Activated CD8-positive, alpha-beta memory T cell treated with anti-CD3 and anti-CD28 coated beads for 1 hour (primary cell): ENCODE data around the gene SERPINB6.
"Not testable (repeated sequence)": the region's sequence is repeated elsewhere in the genome, so short reads cannot be mapped to it uniquely, and the experiment has no call there.

Experiments
- DNase-seq, 2 donors: peaks; one replicate each; pipeline ENCODE4 v3.0.0-alpha.2; 2020; ENCODE audit warnings: low read depth in 1 of 2; ENCODE audit errors: extremely low read depth in 1 of 2

Gene SERPINB6

DNA sequence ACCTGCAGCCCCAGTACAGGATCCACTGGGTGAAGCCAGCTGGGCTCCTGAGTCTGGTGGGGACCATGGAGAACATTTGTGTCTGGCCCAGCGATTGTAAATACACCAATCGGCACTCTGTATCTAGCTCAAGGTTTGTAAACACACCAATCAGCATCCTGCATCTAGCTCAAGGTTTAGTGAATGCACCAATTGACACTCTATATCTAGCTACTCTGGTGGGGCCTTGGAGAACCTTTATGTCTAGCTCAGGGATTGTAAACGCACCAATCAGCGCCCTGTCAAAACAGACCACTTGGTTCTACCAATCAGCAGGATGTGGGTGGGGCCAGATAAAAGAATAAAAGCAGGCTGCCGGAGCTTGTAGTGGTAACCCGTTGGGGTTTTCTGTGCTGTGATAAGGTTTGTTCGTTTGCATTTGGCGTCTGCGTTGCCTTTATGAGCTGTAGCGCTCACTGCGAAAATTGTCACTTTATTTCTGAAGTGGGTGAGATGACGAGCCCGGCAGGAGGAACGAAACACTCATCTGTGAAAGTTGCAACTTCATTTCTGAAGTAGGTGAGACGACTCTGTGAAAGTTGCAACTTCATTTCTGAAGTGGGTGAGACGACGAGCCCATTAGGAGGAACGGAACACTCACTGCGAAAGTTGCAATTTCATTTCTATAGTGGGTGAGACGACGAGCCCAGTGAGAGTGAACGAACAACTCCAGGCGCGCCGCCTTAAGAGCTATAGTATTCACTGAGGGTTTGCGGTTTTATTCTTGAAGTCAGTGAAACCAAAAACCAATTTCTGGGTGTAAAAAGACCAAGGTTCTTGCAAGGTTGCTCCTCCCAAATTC lies 31.1 kb downstream of the SERPINB6 start:
- peak; percentile 42 to 45 for DNase-seq

DNA sequence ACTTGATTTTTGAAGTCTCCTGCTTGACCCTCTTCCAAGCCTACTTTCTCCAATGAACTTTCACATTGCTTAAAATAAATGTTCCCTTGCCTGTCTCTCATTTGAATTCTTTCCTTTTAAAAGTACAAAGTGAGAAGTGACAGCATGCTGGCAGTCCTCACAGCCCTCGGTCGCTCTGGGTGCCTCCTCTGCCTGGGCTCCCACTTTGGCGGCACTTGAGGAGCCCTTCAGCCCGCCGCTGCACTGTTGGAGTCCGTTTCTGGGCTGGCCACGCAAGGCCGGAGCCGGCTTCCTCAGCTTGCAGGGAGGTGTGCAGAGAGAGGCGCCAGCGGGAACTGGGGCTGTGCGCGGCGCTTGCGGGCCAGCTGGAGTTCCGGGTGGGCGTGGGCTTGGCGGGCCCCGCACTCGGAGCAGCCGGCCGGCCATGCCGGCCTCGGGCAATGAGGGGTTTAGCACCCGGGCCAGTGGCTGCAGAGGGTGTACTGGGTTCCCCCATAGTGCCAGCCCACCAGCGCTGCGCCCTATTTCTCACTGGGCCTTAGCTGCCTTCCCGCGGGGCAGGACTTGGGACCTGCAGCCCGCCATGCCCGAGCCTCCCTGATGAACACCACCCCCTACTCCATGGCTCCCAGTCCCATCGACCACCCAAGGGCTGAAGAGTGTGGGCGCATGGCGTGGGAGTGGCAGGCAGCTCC lies 31.9 kb downstream of the SERPINB6 start:
- no peak for DNase-seq

DNA sequence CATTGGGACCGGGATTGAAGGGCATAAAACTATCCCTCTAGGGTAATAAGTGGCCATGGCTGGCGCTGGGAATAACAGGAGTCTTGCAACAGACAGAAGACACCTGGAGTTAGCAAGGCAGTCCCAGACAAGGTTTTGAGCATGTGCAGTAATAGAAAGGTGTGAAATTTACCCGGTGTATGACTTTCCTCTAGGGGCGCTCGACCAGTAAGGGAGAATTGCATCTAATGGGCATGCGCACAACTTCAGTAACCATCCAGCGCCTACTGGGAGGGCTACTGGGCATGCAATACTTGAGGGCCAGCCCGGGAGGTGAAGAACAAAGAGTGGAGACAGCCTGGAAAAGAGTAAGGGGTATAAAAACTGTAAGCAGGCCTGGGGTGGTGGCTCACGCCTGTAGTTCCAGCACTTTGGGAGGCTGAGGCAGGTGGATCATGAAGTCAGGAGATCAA lies 32.7 kb downstream of the SERPINB6 start:
- DNase-seq: no peak

DNA sequence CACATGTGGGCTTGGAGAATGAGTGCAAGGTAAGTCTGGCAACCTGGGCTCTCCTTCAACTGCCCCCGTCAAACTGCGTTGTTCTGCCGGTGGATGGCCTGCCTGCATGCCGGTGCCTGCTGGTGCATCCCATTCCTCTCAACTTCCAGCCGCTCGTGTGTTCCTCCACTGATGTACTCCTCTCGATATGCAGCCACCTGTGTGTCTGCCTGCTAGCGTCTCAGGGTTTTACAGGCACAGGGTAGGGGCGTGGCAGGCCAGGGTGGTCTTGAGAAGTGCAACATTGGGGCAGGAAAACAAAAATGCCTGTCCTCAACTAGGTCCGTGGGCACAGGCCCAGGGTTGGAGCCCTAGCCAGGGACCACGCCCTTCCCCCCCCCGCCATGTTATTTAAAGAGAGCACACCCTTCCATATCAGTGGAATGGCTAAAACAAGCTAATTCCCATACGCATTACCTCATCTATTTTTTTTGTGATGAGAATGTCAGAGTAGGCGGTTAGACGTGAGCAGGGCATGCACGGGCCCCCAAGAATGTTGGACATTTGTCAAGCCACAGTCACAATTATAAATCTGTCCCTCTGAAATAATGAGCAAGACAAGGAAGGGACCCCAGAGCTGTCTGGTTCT lies 33.2 kb downstream of the SERPINB6 start:
- no peak for DNase-seq

GRCh38 chr6:2937627-2938003 lies 33.8 kb downstream of the SERPINB6 start:
- DNase-seq: no peak

GRCh38 chr6:2935566-2936291 lies 35.6 kb downstream of the SERPINB6 start:
- no peak for DNase-seq

GRCh38 chr6:2934057-2934456 lies 37.3 kb downstream of the SERPINB6 start:
- DNase-seq: no peak

DNA sequence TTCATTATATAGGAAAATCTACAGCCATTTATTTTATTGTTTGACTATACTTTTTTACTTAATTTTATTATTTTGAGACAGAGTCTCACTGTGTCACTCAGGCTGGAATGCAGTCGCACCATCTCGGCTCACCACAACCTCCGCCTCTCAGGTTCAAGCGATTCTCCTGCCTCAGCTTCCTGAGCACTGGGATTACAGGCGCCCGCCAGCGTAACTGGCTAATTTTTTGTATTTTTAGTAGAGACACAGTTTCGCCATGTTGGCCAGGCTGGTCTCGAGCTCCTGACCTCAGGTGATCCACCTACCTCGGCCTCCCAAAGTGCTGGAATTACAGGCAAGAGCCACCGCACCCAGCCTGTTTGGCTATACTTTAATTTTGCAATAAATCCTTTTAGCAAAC lies 38.5 kb downstream of the SERPINB6 start:
- DNase-seq: not testable (repeated sequence)

DNA sequence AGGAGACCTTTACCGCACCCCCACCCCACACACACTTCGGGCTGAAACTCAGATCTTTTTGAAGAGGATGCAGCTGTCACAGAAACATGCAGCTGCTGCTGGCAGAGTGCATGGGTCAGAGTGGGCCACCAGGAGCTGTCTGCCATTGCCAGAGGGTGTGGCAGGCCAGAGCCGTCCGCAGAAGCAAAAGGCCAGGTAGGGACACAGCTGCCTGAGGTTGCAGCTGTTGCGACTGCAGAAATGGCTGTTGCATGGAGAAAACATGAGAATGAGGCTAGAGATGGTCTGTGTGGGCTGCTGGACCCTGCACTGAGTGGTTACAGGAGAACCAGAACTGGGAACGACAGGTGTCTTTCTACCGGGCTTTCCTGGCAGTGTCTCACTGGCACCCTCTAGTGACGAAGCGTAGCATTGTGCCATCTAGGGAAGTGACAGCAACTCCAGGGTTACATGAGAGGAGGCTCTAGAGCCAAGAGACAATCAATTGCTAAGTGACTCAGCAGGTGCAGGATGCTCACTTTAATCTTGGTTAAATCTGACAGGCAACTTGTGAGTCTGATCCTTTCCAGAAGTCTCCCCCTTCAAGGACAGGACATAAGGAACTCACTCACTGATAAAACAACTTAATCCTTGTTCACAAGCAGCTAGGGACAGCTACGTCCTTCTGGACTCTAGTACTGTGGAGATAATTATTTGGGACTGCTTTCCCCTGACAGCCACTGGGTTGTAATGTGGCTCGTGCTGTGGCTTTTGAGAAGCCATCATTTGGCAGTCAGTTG lies 39.2 kb downstream of the SERPINB6 start:
- DNase-seq: peak; percentile 64 to 68

GRCh38 chr6:2931055-2931454 lies 40.3 kb downstream of the SERPINB6 start:
- DNase-seq: no peak

GRCh38 chr6:2927931-2928330 lies 43.4 kb downstream of the SERPINB6 start:
- not testable (repeated sequence) for DNase-seq

DNA sequence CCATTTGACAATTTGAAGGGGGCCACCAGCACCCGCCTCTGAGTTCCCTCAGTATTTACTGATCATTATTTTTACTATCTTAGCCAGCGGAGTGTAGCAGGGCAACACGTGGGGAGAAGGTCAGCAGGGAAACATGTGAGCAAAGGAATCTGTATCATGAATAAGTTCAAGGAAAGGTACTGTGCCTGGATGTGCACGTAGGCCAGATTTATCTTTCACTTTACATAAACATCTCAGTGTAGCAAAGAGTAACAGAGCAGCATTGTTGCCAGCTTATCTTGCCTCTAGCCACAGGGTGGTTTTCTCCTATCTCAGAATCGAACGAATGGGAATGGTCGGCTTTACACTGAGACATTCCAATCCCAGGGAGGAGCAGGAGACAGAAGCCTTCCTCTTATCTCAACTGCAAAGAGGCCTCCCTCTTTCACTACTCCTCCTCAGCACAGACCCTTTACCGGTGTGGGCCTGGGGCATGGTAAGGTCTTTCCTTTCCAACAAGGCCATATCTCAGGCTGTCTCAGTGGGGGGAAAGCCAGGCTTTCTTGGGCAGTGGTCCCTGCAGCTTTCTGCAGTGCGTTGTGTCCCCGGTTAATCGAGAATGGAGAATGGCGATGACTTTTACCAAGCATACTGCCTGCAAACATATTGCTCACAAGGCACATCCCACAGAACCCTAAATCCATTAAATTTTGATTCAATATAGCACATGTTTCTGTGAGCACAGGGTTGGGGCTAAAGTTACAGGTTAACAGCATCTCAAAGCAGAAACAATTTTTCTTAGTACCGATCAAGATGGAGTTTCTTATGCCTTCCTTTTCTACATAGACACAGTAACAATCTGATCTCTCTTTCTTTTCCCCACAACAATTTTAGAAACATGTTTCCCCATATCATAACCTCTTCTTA lies 45.3 kb downstream of the SERPINB6 start:
- not testable (repeated sequence) for DNase-seq

- DNase-seq: no peak
Measured at GRCh38 chr6:2921520-2922115, 49.7 kb downstream of the SERPINB6 start.

- DNase-seq: no peak
Measured at GRCh38 chr6:2920671-2921112, 50.7 kb downstream of the SERPINB6 start.

DNA sequence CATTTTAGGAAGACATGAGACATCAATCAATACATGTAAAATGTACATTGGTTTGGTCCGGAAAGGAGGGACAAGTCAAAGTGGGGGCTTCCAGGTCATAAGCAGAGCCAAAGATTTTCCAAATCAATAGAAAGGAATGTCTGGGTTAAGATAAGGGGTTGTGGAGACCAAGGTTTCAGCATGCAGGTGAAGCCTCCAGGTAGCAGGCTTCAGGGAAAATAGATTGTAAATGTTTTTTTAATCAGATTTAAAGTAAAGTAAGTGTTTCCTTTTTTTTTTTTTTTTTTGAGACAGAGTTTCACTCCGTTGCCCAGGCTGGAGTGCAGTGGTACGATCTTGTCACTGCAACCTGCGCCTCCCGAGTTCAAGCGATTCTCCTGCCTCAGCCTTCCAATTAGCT lies 51.5 kb downstream of the SERPINB6 start:
- DNase-seq: no peak

- DNase-seq: no peak
Measured at GRCh38 chr6:2919401-2919800, 52.0 kb downstream of the SERPINB6 start.

DNA sequence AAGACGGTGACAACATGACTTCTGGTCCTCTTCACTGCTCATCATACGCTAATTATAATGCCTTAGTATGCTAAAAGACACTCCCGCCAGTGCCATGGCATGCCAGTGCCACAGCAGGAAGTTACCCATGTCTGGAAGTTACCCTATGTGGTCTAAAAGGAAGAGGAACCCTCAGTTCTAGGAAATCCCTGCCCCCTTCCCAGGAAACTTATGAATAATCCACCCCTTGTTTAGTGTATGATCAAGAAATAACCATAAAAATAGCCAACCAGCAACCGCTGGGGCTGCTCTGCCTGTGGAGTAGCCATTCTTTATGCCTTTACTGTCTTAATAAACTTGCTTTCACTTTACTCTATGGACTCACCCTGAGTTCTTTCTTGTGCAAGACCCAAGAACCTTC lies 52.4 kb downstream of the SERPINB6 start:
- DNase-seq: no peak

GRCh38 chr6:2917801-2918445 lies 53.4 kb downstream of the SERPINB6 start:
- DNase-seq: no peak
